Epidermal melanocyte (primary cell): ENCODE measurements around the gene KATNAL2.
"Not testable (repeated sequence)": the region's sequence is repeated elsewhere in the genome, so short reads cannot be mapped to it uniquely, and the experiment has no call there.

Experiments used
- DNase-seq: peaks from one replicate; pipeline ENCODE4 v3.0.0; 2011; ENCODE audit warnings: low spot score; ENCODE audit not compliant: insufficient read length

KATNAL2 gene

GRCh38 chr18:46939337-46939963 lies 22.0 kb downstream of the KATNAL2 start:
- DNase-seq: peak; percentile 71

- DNase-seq: no peak
Measured at GRCh38 chr18:46939998-46940571, 22.7 kb downstream of the KATNAL2 start.

GRCh38 chr18:46942646-46943045 lies 25.2 kb downstream of the KATNAL2 start:
- DNase-seq: no peak

DNA sequence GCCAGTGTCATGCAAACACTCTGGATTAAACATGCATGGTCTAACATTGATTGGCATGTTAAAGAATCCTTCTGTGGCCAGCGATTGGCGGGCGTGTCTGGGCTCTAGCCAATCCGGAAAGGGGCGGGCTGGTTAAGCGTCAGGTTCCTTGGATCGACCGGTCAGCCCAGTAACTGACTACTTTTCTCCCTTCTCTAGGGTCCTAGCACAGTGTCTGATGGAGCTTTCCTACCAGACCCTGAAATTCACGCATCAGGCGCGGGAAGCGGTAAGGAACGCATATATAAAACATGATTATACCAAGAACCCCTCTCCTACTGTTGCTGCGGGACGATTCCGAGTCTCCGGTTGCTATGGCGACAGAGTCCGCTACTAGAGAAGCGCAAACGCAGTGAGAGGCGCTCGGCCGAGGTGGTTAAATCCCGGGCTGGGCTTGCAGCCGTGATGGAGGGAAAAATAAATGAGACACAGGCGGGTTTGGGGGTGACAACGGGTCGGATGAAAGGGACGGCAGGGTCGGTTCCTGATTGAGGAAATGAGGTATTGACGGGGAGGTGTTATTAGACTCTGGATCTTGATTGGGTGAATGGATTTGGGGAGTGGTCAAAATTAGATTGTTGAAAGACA lies 29.4 kb downstream of the KATNAL2 start:
- DNase-seq: peak; percentile 92

DNA sequence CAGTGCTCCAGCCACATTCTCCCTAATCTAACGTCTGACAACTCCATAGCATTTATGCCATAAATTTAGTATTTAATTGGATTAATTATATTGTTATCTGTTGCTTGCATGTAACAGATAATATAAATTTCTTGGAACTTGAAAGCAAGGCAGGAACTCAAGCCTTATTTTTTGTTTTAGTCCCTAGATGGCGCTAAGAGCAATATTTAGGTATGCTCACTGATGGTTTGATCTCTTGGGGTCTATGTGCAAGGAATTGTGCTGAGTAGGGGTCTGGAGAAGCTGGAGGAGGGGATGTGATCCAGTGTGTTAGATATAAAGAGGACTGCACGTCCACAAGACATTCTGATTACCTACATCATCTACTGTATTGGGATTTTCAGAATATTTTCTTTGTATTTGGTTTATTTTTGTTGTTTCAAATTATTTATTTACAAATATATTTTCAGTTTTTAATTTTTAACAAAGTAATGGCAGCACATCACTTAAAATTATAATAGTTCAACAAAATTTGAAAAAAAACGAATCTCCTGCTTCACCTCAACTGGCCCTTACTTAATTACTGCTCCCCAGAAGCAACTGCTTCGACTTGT lies 32.8 kb downstream of the KATNAL2 start:
- no peak for DNase-seq

GRCh38 chr18:46953195-46953594 lies 35.8 kb downstream of the KATNAL2 start:
- DNase-seq: no peak

- DNase-seq: no peak
Measured at GRCh38 chr18:46958209-46958608, 40.8 kb downstream of the KATNAL2 start.

GRCh38 chr18:46963656-46964578 lies 46.5 kb downstream of the KATNAL2 start:
- DNase-seq: not testable (repeated sequence)

- not testable (repeated sequence) for DNase-seq
Measured at GRCh38 chr18:46964579-46965293, 47.3 kb downstream of the KATNAL2 start.

DNA sequence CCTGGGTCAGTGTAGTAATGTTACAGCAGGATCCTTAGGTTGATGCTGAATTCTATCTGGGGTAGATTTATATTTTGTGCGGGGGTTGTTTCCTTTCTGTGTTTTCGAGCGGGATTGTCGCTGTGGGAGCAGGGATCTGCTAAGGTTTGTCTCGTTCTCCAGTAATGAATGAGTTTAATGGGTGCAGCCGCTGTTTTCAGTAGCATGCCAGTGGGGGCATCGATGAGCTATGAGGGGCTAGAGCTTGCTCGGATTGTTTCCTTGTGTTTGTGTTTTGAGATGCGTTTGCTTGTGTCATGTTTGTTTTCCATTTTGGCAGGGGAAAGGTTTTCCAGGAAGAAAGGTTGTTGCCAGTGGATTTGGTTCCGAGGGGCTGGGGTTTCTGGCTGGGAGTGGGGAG lies 48.9 kb downstream of the KATNAL2 start:
- not testable (repeated sequence) for DNase-seq

DNA sequence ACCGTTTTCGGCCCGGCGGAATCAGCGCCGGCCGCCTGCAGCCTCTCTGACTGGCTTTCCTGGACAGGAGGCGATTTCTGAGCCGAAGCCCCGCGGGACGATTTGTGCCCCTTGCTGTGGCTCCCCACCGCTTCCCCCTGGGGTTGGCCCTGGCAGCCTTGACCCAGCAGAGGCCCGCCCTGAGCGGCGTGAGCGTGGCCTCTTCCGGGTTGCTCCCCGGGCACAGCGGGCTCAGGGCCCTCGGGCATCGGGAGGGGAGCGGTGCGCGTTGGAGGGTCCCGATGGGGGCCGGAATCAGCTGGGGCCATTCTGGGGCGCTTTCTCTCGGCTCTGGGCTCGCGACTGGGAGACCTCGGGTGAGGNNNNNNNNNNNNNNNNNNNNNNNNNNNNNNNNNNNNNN lies 52.1 kb downstream of the KATNAL2 start:
- DNase-seq: not testable (repeated sequence)

- not testable (repeated sequence) for DNase-seq
Measured at GRCh38 chr18:47019870-47020269, 102.5 kb downstream of the KATNAL2 start.

DNA sequence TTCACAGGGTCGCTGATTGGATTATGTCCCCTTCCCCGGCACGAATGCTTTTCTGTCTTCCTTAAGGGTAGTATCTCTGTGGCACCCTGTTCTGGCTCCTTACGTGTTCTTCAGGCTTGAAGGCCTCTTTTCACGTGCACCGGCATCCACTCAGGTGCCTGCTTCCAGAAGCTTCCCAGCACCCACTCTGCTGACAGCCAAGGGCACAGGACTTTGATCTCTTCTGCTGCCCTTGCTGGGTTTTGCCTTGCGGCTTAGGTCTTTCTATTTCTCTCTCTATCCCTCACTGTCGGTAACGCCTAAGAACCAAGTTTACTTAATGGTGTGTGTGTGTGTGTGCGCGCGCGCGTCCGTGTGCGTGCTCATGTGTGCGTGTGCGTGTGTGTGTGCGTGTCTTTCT lies 103.4 kb downstream of the KATNAL2 start:
- DNase-seq: not testable (repeated sequence)

- not testable (repeated sequence) for DNase-seq
Measured at GRCh38 chr18:47022821-47023220, 105.4 kb downstream of the KATNAL2 start.

GRCh38 chr18:47023769-47024465 lies 106.5 kb downstream of the KATNAL2 start:
- not testable (repeated sequence) for DNase-seq

GRCh38 chr18:47025557-47026174 lies 108.3 kb downstream of the KATNAL2 start:
- not testable (repeated sequence) for DNase-seq

DNA sequence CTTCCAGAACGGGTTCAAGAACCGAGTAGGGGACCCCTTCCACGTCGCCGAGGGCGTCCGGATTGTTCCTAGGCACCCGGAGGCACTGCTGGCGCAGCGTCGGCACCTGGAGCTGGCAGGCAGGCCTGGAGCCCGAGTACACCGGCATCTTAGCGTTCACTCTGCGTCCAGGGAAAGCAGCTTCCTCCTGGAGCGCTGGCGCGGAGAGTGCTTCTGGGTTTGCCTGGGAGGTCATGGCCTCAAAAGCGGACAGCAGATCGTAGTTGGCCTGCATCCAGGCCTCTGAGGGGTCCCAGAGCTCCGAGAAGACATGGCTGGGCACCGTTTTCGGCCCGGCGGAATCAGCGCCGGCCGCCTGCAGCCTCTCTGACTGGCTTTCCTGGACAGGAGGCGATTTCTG lies 111.3 kb downstream of the KATNAL2 start:
- not testable (repeated sequence) for DNase-seq

DNA sequence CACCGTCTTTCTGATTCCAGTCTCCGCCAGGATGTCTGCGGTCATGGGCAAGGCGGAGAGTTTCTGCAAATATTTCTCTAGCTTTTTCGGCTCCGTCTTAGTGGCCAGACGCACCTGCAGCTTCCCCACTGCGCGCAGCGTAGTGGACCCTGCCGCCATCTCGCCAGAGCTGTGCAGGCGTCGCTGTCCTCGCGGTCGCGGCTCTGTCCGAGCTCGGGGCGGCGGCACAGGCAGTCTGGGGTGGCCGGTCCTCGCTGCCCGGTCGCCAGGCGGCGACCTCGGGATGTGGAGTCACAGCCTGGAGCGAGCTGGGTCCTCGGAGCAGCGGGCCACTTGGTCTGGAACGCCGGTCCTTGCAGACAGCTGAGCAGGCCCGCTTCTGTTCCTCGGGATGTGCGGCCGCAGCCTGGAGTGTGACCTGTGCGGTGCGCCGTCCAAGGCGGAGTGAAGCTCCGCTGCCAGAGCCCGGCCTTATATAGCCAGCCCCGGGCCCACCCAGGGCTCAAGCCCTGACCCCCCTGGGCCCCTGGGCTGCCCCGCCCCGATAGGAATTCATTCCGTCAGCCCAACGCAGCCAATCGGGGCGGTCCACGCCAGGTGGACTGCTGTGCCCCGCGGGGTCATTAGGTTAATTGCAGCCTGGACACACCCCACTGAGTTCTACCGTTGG lies 112.4 kb downstream of the KATNAL2 start:
- not testable (repeated sequence) for DNase-seq

DNA sequence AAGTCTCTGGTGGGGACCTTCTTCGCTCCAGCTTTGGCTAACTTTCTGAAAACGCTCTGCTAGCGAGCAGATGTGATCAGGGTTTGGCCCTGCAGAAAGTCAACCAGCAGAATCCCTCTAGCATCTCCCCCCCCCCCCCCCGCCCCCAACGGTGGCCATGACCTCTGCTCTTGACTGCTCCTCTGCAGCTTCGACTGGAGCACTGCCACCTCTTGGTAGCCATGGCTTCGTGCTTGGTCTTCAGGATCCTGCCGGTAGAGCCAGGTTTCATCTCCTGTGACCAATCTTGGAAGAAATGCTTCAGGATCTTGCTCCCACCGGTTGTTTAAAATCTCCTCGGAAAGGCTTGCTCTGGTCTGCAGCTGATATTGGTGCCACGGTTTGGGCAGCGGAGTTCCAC lies 113.5 kb downstream of the KATNAL2 start:
- not testable (repeated sequence) for DNase-seq
